ENCODE data around the gene ZNF493. TPM values are rescaled to one million over a fixed set of nuclear protein-coding genes. Genes with fewer than 3 reads are reported as not detected.

The ZNF493 gene
- total RNA-seq, 1 experiment from 2014 or later: 26.4 TPM

- H3K4me1 ChIP-seq (ENCODE audit: insufficient read depth, low read length): no peaks in the 10 kb centered on the region
- no peak overlapping the region for H2AFZ ChIP-seq (ENCODE audit: low read length)
- H3T11ph ChIP-seq (ENCODE audit: low read length): no peak overlapping the region
- no peak overlapping the region for H4K5ac ChIP-seq (ENCODE audit: insufficient read length, low read depth, low read length)
- no peak overlapping the region for H2BK120ac ChIP-seq (ENCODE audit: low read depth, low read length, poor library complexity, severe bottlenecking)
- H3K27me3 ChIP-seq (ENCODE audit: insufficient read depth, low read length): no peaks in the 10 kb centered on the region
- no peak overlapping the region for H3K4me3 Mint-ChIP-seq
- peaks cover 56% of the 10 kb centered on the region for H3K9me3 ChIP-seq (ENCODE audit: control insufficient read depth, low read depth, low read length)
- H3K23me2 ChIP-seq (ENCODE audit: insufficient read length, low read depth, low read length, poor library complexity, severe bottlenecking): no peaks in the 10 kb centered on the region
- H3K4me1 Mint-ChIP-seq: no peaks in the 10 kb centered on the region
- H3K14ac ChIP-seq (ENCODE audit: insufficient read depth, low read length): no peak overlapping the region
- no peak overlapping the region for H2BK15ac ChIP-seq (ENCODE audit: low read depth, low read length)
- H3K79me2 ChIP-seq (ENCODE audit: insufficient read depth, low read length): no peaks in the 10 kb centered on the region
- no peak overlapping the region for H4K91ac ChIP-seq (ENCODE audit: insufficient read length, low read depth, low read length)
- no peak overlapping the region for H2BK12ac ChIP-seq (ENCODE audit: insufficient read length, low read depth, low read length)
- H3K36me3 Mint-ChIP-seq (ENCODE audit: insufficient read depth in 1 of 3, low read depth in 3 of 3): peaks cover 75 to 94% (median 87%) of the 10 kb centered on the region in 3 experiments
- no peak overlapping the region for H4K8ac ChIP-seq (replicated peaks; ENCODE audit: insufficient read length, low read depth, low read length)
- H3K4ac ChIP-seq (ENCODE audit: low read depth, low read length): no peak overlapping the region
- no peak overlapping the region for H2BK20ac ChIP-seq (ENCODE audit: low read depth, low read length, poor library complexity, severe bottlenecking)
- H3K4me2 ChIP-seq (ENCODE audit: insufficient read depth, insufficient read length, low read length): no peak overlapping the region
- no peak for TF ChIP-seq CTCF (conservative IDR thresholded peaks at IDR 0.05)
- H3K23ac ChIP-seq (ENCODE audit: insufficient read length, low read depth, low read length): no peak overlapping the region
- no peak for DNase-seq
- no peak overlapping the region for H3K27ac ChIP-seq (ENCODE audit: insufficient read length, low read depth, low read length)
- H3K9me3 Mint-ChIP-seq: peaks cover 87 to 93% of the 10 kb centered on the region in 2 experiments
- no peak overlapping the region for H3K9ac ChIP-seq (ENCODE audit: extremely low read depth, insufficient read length, low read length)
- H3K18ac ChIP-seq (ENCODE audit: insufficient read length, low read depth, low read length): no peak overlapping the region
- H4K20me1 ChIP-seq (ENCODE audit: control insufficient read depth, insufficient read depth, insufficient read length): no peaks in the 10 kb centered on the region
- H3K27me3 Mint-ChIP-seq (ENCODE audit: low read depth): no peaks in the 10 kb centered on the region; the same call in 1 of the 2 replicates
- no peak overlapping the region for H3K56ac ChIP-seq (ENCODE audit: insufficient read length, low read depth, low read length)
- no peak overlapping the region for H2AK5ac ChIP-seq (ENCODE audit: insufficient read length, low read length)
- H3K27ac Mint-ChIP-seq: no peak overlapping the region
- no peak overlapping the region for H2BK5ac ChIP-seq (ENCODE audit: insufficient read length, low read length)
- no peaks in the 10 kb centered on the region for H3K79me1 ChIP-seq (ENCODE audit: insufficient read depth, low read depth, low read length, poor library complexity, severe bottlenecking)
These were observed 25.3 kb downstream of the ZNF493 start for GRCh38 chr19:21422244-21422643.
